Peyer's patch (tissue), 4 donors: ENCODE results near the gene UCP3.

Source experiments
- POLR2A ChIP-seq, 2 donors: fragments of 450-650 bp; IDR thresholded peaks; one replicate each; pipeline ENCODE4 v1.5.1; 2017; ENCODE audit warnings: antibody characterized with exemption in 2 of 2, mild to moderate bottlenecking in 2 of 2, moderate library complexity in 2 of 2
- TF ChIP-seq, protein P1 (sequence below), 6 experiments: fragments of 450-650 bp in 4 of 6; fragments of 200-600 bp in 2 of 6; sonication (generic) in 1 of 6; IDR thresholded peaks; one replicate each; pipeline ENCODE4 v1.5.1; 2017 to 2019; ENCODE audit warnings: antibody characterized with exemption in 6 of 6, mild to moderate bottlenecking in 3 of 6, moderate library complexity in 1 of 6

GRCh38 chr11:74013141-74013540, 4.3 kb upstream of the UCP3 start:
- TF ChIP-seq, protein P1, sequence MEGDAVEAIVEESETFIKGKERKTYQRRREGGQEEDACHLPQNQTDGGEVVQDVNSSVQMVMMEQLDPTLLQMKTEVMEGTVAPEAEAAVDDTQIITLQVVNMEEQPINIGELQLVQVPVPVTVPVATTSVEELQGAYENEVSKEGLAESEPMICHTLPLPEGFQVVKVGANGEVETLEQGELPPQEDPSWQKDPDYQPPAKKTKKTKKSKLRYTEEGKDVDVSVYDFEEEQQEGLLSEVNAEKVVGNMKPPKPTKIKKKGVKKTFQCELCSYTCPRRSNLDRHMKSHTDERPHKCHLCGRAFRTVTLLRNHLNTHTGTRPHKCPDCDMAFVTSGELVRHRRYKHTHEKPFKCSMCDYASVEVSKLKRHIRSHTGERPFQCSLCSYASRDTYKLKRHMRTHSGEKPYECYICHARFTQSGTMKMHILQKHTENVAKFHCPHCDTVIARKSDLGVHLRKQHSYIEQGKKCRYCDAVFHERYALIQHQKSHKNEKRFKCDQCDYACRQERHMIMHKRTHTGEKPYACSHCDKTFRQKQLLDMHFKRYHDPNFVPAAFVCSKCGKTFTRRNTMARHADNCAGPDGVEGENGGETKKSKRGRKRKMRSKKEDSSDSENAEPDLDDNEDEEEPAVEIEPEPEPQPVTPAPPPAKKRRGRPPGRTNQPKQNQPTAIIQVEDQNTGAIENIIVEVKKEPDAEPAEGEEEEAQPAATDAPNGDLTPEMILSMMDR (IDR thresholded peaks at IDR 0.05), result no peak
- TF ChIP-seq POLR2A (IDR thresholded peaks at IDR 0.05), result no peak
